ENCODE data around the gene SCN1B.
"Not testable (repeated sequence)": the region's sequence is repeated elsewhere in the genome, so short reads cannot be mapped to it uniquely, and the experiment has no call there.

SCN1B gene

DNA sequence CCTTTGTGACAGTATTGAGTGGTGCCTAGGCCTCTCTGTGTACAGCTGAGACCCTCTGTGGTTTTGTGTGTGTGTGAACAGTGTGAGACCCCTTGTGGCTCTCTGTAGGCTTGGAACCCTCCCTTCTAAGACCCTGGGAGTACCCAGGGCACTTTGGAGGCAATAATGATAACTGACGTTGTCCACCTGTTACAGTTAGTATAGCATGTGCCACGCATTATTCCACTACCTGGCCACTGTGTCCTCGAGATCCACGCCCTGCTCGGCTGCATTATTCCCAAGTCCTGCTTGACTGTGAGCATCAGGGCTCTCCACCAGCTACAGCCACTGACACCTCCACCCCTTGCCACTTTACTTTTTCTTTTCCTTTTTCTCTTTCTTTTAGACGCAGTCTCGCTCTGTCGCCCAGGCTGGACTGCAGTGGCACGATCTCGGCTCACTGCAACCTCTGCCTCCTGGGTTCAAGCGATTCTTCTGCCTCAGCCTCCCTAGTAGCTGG lies 28.2 kb upstream of the SCN1B start:
- no peak for DNase-seq

DNA sequence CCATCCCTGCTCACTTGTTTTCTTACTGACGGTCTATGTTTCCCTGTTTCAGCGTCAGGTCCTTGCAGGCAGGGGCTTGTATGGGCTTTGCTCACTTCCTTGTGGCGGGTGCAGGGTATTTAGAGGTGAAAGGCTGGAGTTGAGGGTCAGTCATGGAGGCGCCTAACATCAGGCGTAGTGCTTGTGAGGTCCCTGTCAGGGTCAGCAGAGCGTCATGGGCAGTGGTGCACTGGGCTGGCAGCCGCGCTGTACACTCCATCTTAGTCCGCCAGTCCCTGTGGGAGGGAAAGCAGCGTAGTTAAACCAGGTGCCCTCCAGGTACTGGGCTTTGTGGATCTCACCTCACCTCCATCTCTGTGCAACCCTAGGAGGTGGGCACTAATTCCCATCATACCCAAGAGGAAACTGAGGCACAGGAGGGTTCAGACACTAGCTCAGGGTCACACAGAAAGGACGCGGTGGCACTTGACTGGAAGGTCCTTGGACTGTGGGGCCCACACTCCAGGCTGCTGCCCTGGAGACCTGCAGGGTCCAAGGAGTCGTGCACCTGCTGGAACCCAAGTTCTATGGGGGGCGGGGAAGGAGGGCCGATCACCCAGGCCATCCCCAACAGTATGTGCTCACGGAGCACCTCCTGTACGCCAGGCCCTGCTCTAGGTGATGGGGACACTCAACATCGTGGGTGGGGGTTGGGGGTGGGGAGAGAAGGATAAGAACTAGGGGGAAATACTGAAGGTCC lies 25.6 kb upstream of the SCN1B start:
- DNase-seq = no peak

DNA sequence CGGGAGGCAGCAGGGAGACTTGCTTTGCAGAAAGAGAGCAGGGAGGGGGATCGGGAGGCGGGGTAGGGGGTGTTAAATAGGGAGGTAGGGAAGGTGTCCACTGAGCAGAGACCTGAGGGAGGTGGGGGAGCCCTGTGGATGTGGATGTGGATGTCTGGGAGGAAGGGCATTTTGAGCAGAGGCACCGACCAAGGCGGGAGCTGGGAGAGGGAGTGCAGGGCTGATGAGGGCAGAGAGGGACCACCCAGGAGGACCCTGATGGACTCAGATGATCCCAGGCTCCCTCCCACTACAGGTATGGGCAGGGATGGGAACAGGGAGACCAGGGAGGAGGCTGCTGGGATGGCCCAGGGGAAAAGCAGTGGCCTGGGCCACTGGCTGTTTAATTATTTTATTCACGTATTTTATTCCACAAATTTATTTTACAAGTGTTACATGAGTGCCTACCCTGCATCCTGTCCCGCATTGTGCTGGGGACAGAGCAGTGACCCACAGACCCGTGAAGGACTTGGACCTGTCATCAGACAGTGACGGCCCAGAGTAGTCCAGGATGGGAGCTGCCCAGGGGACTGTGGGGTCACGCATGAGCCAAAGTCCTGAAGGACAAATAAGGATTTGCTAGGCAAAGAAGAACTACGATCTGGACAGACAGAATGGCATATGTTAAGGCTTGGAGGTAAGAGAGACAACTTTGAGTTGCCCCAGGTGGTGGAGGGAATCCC lies 24.9 kb upstream of the SCN1B start:
- no peak for DNase-seq

DNA sequence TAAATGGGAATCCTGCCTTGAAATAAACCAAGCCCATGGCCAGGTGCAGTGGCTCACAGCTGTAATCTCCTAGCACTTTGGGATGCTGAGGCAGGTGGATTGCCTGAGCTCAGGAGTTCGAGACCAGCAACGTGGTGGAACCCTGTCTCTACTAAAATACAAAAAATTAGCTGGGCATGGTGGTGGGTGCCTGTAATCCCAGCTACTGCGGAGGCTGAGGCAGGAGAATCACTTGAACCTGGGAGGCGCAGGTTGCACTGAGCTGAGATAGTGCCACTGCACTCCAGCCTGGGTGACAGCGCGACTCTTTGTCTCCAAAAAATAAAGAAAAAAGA lies 24.3 kb upstream of the SCN1B start:
- not testable (repeated sequence) for DNase-seq

DNA sequence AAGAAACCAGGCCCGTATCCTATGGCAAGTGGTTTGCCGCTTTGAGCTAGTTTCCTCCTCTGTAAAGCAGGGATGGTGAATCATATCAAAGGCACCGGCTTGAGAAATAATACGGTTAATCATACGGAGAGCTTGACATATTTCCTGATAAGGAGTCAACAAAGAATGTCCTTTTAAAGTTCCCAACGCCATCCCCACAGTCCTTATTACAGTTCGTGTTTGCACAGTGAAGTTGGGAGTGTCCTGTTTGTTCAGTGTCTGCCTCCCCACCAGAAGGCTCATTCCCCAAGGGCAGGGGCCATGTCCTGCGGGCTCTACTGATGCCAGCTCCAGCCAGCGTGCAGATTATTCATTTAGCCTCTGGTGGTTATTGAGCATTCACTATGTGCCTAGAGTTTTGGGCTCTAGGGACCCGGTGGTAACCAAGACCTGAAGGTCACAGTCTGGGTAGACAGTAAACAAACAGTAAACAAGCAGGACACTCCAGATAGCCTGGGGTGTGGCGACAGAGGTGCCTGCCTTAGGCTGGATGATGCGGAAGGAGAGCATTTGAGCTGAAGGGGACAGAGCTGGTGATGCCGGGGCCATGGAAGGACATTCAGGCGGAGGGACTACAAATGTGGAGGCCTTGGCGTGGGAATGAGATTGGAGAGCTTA lies 23.8 kb upstream of the SCN1B start:
- DNase-seq = no peak

DNA sequence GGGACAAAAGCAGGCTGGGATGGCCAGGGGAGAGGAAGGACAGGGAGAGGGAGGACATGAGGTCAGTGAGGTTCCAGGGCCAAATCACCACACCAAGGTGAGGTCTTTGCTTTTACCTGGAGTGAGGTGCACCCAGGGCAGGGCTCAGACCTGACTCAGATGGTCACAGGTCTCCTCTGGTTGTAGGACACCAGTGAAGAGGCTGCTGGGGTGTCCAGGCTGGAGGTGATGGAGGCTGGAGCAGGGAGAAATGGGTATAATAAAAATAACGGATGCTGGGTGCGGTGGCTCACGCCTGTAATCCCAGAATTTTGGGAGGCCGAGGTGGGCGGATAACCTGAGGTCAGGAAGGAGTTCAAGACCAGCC lies 23.3 kb upstream of the SCN1B start:
- no peak for DNase-seq

DNA sequence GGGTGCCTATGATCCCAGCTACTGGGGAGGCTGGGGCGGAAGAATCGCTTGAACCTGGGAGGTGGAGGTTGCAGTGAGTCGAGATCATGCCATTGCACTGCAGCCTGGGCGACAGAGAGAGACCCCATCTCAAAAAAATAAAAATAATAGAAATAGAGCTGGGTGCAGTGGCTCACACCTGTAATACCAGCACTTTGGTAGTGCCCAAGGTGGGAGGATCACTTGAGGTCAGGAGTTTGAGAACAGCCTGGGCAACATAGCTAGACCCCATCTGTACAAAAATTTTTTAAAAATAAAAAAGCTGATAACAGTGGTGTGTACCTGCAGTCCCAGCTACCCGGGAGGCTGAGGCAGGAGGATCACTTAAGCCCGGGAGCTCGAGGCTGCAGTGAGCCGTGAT lies 22.8 kb upstream of the SCN1B start:
- not testable (repeated sequence) for DNase-seq

DNA sequence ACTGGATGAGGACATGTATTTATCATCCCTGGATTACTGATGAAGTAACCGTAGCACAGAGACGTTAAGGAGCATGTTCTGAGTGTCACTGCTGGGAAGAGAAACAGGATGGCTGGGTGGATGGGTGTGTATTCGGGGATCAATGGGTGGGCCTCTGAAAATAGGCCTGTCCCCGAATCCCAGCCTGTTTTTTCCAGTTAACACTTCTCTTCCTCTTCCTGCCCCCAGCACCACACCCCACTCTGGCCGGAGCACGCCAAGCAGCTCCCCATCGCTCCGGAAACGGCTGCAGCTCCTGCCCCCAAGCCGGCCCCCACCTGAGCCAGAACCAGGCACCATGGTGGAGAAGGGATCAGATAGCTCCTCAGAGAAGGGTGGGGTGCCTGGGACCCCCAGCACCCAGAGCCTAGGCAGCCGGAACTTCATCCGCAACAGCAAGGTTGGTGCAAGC lies 21.4 kb upstream of the SCN1B start:
- DNase-seq = no peak

DNA sequence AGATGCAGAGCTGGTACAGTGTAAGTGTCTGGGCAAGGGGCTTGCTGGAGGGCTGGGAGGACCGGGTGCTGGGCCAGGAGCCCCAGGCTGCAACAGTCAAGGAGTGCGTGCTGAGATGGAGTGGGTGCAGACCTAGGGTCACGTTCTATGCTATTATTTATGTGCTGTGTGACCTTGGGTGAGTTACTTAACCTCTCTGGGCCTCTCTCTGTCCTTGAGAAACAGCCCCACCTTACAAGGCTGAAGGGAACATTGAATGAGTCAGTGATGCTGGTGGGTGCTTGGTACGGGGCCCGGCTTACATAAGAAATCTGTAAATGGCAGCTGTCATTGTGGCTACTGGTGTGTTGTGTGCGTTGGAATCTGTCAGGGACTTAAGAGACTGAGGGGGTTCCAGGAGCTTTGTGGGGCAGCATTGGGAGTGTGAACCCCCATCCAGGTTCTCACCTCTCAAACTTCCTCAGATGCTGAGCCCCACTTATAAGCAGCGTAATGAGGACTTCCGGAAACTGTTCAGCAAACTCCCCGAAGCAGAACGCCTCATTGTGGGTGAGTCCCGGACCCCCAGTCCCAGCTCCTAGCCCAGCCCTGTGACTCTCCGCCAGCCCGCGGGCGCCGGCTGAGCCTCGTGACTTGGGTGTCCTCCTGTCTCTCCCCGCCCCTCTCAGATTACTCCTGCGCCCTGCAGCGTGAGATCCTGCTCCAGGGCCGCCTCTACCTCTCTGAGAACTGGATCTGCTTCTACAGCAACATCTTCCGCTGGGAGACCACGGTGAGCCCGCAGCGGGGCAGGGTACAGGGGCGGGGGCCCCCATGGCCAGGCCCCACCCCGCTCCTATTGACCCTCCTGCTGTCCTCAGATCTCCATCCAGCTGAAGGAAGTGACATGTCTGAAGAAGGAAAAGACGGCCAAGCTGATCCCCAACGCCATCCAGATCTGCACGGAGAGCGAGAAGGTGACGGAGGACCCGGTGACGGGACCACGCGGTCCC lies 20.6 kb upstream of the SCN1B start:
- DNase-seq = no peak

DNA sequence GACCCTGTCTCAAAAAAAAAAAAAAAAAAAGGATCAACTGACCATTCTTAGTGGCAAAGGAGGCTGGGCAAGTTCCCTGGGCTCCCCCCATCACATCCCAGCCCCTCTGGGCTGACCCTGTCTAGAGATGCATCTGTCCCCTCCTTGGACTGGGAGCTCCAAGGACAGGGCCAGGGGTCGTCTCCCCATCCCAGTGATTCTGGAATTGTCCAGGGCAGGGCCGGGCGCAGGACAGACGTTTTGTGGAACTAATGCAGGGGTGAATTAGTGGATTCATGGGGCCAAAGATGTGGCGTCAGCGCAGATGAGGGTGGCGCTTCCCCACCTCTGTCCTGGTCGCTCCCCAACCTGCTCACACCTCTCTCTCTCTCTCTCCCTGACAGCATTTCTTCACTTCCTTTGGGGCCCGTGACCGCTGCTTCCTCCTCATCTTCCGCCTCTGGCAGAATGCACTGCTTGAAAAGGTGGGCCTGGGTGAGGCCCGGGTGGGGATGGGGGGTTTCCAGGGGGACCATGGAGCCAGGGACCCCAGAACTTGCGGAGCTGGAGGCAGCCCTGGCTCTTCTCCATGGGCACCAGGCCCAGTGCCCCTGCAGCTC lies 19.1 kb upstream of the SCN1B start:
- peak; percentile 55 for DNase-seq

DNA sequence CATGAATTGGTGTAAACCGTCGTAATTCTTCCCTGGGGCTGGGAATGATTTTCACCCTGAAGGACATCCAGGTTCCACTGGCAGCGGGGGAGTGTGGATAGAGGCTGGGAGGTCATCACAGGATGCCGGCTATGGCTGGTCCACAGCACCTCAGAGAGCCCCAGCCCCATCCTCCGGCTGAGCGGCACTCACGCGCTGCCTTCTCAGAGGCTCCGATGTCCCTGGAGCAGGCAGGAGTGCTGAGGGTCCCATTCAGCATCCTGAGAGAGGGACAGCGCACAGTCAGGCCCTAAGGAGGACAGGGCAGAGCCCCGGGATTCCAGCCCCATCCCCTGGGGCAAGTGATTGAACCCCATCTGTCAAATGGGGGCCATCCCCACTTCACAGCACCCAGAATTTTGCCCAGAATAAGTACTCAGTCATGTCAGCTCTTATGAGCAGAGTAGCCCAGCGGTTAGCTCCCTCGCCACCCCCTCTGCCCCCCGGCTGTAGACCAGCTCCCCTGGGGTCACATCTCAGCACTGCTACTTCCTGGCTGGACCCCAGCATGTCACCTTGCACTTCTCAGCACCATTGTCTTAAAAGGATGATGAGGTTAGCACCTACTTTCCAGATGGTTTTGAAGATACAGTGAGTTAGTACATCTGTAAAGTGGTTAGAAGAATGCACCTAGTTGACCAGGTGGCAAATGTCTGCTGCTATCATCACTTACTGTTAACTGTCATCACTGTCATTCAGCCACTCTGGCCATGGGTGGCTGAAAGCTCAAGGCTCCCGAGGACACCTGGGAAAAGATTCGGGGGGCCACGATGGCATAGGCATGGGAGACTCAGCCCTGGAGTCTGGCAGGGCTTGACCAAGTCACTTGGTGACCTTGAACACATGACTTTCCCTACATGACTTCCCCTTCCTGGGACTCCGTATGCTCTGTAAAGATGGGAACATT lies 18.3 kb upstream of the SCN1B start:
- DNase-seq = peak; percentile 40

DNA sequence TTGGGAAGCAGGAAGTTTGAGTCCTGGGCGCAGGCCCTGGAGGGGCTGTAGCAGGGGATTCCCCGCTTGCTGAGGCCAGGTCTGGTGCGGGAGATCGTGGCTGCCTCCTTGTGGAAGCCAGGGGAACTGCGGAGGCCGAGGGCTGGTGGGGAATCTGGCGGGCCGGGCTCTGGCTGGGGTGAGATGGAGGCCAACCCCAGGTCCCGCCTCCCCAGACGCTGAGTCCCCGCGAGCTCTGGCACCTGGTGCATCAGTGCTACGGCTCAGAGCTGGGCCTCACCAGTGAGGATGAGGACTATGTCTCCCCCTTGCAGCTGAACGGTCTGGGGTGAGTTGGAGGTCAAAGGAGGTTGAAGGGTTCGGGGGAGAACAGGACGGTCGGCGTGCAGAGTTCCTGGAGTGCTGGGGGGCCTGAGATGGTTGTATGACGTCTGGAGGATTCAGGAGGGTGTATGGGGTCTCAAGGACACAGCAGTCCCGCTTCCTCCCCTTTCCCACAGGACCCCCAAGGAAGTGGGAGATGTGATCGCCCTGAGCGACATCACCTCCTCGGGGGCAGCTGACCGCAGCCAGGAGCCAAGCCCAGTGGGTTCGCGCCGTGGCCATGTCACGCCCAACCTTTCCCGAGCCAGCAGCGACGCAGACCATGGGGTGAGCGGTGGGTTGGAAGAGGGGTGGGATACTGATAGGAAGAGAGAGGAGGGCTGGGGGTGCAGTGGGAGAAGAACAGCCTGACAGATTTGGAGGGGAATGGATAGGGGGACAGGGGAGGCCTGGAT lies 17.0 kb upstream of the SCN1B start:
- peak; percentile 87 for DNase-seq

DNA sequence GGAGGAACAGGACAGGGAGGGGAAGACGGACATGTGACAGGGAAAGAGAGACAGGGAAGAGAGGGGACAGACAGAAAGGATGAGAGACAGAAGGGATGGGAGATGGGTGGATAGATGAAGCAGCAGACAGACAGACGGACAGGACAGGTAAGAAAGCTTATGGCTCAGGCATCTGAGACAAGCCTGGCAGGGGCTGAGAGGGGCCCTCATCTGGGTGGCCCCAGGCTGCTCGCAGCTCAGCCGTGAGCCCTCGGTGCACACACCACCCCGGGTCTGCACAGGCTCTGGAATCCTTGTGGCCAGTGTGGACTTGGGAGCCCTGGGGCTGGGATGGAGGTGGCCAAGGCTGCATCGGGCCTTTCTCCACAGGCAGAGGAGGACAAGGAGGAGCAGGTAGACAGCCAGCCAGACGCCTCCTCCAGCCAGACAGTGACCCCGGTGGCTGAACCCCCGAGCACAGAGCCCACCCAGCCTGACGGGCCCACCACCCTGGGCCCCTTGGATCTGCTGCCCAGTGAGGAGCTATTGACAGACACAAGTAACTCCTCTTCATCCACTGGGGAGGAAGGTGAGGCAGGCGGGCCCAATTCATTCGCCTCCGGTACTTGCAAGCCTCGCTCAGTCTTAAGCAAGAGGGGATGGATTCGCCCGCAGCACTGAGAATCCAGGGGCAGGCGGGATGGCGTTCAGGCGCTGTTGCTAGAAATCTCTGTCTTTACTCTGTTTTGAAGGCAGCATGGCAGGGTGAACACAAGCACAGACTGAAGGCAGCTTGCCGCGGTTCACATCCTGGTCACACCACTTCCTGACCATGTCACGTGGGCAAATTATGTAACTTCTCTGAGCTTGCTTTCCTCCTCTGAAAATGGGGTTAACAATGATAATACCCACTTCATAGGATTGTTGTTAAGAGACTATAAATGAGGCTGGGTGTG lies 16.2 kb upstream of the SCN1B start:
- peak; percentile 83 for DNase-seq

DNA sequence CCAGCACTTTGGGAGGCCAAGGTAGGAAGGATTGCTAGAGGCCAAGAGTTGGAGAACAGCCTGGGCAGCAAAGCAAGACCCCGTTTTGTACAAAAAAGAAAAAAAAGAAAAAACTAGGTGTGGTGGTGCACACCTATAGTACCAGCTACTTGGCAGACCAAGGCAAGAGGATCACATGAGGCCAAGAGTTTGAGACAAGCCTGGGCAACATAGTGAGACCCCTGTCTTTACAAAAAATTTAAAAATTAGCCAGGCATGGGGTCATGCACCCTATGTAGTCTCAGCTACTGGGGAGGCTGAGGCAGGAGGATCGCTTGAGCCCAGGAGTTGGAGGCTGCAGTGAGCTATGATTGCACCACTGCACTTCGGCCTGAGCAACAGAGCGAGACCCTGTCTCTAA lies 15.5 kb upstream of the SCN1B start:
- DNase-seq = not testable (repeated sequence)

DNA sequence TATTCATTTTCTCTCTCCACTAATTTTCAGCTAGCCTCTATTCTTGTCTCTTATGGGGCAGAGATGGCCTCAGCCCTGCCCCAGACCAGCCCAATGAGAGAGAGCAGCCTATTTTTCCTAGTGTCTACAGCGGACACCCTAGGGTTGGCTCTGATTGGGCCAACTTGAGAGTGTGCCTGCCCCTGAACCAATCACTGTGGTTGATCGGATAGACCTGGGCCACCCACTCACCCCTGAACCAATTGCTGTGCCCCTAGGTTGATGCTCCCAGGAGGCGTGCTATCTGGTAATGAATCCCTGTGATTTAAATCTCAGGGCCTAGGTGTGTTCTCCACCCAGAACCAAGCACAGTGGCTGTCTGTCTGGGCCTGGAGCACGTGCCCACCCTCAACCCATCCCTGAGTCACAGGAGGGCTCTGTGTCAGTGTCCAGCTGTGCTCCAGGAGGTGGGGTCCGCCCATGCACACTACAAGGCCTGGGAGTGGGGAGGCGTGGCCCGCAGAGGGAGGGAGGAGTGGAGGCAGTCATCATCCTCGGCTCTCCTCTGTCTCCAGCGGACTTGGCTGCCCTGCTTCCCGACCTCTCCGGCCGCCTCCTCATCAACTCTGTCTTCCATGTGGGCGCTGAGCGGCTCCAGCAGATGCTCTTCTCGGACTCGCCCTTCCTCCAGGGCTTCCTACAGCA lies 14.9 kb upstream of the SCN1B start:
- no peak for DNase-seq

DNA sequence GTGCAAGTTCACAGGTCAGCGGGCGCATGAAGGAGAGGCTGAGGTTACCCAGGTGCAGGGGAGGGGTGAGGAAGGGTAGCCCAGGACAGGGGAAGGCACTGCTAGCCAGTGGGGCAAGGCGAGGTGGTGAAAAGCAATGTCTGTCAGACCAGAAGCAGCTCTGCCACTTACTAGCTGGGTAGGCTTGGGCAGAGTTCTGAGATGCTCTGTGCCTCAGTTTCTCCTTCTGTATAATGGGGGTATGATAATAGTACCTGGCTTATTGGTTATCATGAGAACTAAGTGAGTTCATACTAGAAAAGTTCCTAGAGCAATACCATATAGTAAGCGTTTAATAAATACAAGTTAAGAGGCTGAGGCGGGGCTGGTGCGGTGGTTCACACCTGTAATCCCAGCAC lies 14.3 kb upstream of the SCN1B start:
- no peak for DNase-seq

DNA sequence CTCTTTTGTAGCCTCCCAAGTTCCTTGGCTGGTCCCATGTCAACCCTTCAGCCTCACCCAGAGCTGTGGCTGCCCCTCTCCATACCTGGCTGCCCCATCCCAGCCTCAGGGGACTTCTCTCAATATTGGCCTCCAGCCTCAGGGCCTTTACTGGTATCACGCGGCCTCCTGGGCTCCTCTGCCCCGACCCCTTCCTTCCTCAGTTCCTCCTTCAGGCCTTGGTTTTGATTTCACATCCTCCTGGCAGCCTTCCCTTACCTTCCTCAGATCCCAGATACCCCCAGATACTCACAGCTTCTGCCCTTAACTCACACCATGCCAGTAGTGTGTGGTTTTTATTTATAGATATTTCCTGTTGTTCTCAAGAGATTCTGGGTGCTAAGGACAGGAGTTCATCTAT lies 12.8 kb upstream of the SCN1B start:
- no peak for DNase-seq

DNA sequence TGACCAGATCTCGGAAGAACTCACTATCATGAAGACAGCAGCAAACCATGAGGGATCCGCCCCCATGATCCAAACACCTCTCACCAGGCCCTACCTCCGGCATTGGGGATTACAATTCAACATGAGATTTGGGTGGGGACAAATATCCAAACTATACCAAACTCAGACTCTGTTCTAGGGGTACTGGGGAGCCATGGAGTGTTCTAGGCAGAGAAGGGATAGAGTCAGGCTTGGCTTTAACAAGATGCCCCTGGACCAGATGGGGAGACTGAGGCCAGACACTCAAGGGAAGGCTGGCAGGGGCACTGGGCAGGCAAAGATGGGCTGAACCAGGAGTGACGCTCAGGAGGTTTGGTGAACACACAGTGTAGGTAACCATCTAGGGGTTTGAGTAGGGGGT lies 11.9 kb upstream of the SCN1B start:
- no peak for DNase-seq

DNA sequence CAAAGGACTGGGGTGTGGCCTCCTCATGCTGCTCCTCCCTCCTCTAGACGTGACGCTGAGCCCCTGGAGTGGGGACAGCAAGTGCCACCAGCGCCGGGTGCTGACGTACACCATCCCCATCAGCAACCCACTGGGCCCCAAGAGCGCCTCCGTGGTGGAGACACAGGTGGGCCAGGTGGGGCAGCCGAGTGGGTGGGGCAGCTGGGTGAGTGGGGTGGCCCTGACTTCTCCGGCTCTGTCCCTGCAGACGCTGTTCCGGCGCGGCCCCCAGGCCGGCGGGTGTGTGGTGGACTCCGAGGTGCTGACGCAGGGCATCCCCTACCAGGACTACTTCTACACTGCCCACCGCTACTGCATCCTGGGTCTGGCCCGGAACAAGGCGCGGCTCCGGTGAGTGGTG lies 11.1 kb upstream of the SCN1B start:
- no peak for DNase-seq

Data from CD4-positive, alpha-beta T cell treated with Interleukin-12 subunit alpha and Interleukin-12 subunit beta, for 1 hour (primary cell).